ENCODE data around the gene LRRC32. TPM values are rescaled to one million over a fixed set of nuclear protein-coding genes. Genes with fewer than 3 reads are reported as not detected.

LRRC32 gene
- total RNA-seq, 1 experiment from 2014 or later: not detected

DNA sequence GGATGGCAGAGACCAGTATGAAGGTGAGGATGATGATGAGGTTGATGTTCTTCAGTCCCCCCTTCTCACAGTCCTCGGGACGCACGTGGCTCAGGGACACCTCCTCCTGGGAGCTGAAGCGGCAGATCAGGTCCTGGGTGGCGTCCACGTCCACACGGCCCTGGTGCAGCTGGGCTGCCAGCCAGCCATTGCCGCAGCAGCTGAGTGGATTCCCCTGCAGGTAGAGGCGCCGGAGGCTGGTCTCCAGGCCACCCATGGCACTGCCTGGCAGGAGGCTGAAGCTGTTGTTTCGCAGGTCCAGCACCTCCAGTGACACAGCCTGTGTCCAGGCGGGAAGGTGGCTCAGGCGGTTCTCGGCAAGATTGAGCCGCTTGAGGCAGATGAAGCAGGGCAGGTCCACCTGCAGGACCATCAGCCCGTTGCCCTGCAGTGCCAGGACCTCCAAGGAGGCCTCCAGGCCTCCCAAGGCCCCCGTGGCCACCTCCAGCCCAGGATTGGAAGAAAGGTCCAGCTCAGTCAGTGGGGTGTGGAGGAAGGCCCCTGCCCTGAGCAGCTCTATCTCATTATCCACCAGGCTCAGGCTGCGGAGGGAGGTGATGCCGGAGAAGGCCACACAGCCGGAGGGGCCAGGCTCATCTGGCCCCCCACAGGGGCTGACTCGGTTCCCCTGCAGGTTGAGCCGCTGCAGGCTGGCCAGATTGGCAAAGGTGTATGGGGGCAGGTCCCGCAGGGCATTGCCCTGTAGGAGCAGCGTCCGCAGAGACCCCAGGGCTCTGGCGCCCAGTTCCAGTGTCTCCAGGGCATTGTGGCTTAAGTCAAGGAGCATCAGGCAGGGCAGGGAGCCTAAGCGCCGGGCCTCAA lies 10.6 kb downstream of the LRRC32 start:
- Histone ChIP-seq H3K36me3 (ENCODE audit: low read depth, low read length) (no peaks in the 10 kb centered on the region), H3F3A (ENCODE audit: low read length, unreplicated experiment) (no peaks in the 10 kb centered on the region), H3K4me2 (ENCODE audit: low read length) (no peak overlapping the region), H3K27ac (ENCODE audit: low read length) (no peak overlapping the region), H3K9me3 (ENCODE audit: low read length) (no peaks in the 10 kb centered on the region), H3K9me2 (replicated peaks; ENCODE audit: low read length) (no peaks in the 10 kb centered on the region), H3K4me1 (ENCODE audit: insufficient read depth, low read length) (no peaks in the 10 kb centered on the region), H3K27me3 (ENCODE audit: low read length) (no peaks in the 10 kb centered on the region), H2AFZ (ENCODE audit: low read length) (no peak overlapping the region), H3K79me2 (ENCODE audit: low read length) (no peaks in the 10 kb centered on the region), H3K4me3 (ENCODE audit: low read length) (no peak overlapping the region), H4K20me1 (ENCODE audit: low read length) (no peaks in the 10 kb centered on the region), H3K9ac (ENCODE audit: low read length) (no peak overlapping the region)
- DNase-seq (no peak), ATAC-seq (no peak)
- ChIA-PET POLR2A (ENCODE audit: unreplicated experiment) (no interaction called here), CTCF (no interaction called here)
- TF ChIP-seq EZH2phosphoT487 (IDR thresholded peaks at IDR 0.05; ENCODE audit: borderline replicate concordance, low read length) (no peak), EZH2 (IDR thresholded peaks at IDR 0.05; ENCODE audit: low read length, unreplicated experiment) (no peak)
- TF ChIP-seq, protein P1, sequence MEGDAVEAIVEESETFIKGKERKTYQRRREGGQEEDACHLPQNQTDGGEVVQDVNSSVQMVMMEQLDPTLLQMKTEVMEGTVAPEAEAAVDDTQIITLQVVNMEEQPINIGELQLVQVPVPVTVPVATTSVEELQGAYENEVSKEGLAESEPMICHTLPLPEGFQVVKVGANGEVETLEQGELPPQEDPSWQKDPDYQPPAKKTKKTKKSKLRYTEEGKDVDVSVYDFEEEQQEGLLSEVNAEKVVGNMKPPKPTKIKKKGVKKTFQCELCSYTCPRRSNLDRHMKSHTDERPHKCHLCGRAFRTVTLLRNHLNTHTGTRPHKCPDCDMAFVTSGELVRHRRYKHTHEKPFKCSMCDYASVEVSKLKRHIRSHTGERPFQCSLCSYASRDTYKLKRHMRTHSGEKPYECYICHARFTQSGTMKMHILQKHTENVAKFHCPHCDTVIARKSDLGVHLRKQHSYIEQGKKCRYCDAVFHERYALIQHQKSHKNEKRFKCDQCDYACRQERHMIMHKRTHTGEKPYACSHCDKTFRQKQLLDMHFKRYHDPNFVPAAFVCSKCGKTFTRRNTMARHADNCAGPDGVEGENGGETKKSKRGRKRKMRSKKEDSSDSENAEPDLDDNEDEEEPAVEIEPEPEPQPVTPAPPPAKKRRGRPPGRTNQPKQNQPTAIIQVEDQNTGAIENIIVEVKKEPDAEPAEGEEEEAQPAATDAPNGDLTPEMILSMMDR (conservative IDR thresholded peaks at IDR 0.05; ENCODE audit: low read depth, low read length): no peak
- BruUV-seq (replicated peaks): no TSS peak
- intact Hi-C loops (cut with micrococcal nuclease): no loop called here

DNA sequence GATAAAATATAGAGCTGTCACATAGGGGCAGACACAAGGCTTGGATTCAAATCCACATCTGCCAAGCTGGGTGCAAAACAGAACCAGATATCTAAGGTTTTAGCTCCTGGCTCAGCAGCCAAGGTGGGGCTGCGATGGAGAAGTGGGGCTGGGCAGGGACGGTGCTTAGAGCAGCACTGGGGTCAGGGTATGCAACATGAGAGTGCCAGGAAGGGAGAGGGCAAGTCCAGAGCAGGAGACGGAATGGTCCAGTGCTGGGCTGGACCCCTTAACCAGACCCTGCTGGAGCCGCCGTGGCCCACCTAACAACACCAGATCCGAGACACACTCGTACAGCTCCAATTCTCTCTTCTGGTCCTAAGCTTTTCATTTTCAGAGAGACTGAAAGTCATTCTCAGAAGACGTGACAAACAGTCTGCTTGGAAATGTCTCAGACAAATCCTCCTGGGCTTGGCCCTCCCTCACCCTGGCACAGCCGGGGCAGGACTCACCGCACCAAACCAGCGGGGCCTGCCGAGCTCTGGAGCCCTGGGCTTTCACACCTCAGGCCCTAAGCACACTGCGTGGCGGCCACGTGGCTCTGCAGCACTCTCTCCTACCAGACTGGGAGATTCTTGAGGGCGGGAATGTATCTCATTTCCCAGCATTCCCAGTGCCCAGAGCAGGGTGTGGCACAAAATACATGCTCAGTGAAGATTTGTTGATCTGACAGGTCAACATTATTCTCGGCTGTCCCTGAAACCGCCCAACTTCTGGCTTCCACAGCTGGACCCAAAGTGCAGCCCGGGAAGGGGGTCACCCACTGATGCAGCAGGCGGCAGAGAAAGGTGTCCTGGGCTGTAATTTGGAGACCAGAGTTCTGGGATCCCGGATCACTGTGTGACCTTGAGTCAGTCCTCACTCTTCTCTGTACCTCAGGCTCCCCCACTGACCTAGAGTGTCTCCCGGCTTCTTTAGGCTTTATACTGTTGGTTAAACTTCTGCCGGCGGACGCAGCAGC lies 11.6 kb downstream of the LRRC32 start:
- H3K4me3 ChIP-seq (ENCODE audit: low read length): no peak overlapping the region
- no peaks in the 10 kb centered on the region for H3K9me2 ChIP-seq (replicated peaks; ENCODE audit: low read length)
- no peaks in the 10 kb centered on the region for H3K27me3 ChIP-seq (ENCODE audit: low read length)
- H3K4me2 ChIP-seq (ENCODE audit: low read length): no peak overlapping the region
- H2AFZ ChIP-seq (ENCODE audit: low read length): no peak overlapping the region
- intact Hi-C loops (cut with micrococcal nuclease): no loop called here
- POLR2A ChIA-PET (ENCODE audit: unreplicated experiment): no interaction called here
- ATAC-seq: no peak
- H3K27ac ChIP-seq (ENCODE audit: low read length): no peak overlapping the region
- DNase-seq: no peak
- H3K9me3 ChIP-seq (ENCODE audit: low read length): no peaks in the 10 kb centered on the region
- no peaks in the 10 kb centered on the region for H3F3A ChIP-seq (ENCODE audit: low read length, unreplicated experiment)
- no peak overlapping the region for H3K9ac ChIP-seq (ENCODE audit: low read length)
- TF ChIP-seq, protein P1 (conservative IDR thresholded peaks at IDR 0.05; ENCODE audit: low read depth, low read length): no peak
- TF ChIP-seq EZH2 (IDR thresholded peaks at IDR 0.05; ENCODE audit: low read length, unreplicated experiment) (no peak), EZH2phosphoT487 (IDR thresholded peaks at IDR 0.05; ENCODE audit: borderline replicate concordance, low read length) (no peak)
- H3K4me1 ChIP-seq (ENCODE audit: insufficient read depth, low read length): no peaks in the 10 kb centered on the region
- no peaks in the 10 kb centered on the region for H3K79me2 ChIP-seq (ENCODE audit: low read length)
- H4K20me1 ChIP-seq (ENCODE audit: low read length): no peaks in the 10 kb centered on the region
- no peaks in the 10 kb centered on the region for H3K36me3 ChIP-seq (ENCODE audit: low read depth, low read length)
- CTCF ChIA-PET: no interaction called here
- no TSS peak for BruUV-seq (replicated peaks)

All from PC-3 (cell line).